ENCODE data around the gene DCLK1.

The DCLK1 gene

DNA sequence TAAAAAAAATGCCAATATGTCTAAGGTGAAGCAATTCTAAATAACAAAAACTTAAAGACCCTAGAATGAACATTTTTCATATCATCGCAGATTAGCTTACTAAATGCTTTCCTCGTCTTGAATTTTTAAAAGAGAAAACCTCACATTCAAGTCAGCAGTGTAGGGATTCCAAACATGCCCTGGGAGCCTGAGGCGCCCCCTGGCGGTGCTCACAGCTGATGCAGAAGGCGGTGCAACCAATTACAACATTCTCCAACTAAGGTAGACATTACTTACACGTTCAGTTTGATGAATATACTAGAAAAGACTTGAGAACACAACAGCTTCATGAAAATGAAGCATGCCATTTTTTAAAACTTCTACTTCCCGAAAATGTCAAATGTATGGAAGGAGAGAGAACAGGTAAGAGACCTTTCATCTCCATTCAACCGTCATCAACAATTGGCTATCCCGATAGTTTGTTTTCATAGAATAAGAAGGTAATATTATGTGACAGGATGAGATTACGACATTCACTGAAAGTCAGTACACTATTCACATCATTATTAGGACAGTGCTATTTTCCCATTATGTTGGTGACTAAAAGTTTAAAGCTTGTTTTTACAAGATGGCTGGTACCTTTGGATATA, 304.4 kb downstream of the DCLK1 start:
- DNase-seq (ENCODE audit: low read depth), result no peak

DNA sequence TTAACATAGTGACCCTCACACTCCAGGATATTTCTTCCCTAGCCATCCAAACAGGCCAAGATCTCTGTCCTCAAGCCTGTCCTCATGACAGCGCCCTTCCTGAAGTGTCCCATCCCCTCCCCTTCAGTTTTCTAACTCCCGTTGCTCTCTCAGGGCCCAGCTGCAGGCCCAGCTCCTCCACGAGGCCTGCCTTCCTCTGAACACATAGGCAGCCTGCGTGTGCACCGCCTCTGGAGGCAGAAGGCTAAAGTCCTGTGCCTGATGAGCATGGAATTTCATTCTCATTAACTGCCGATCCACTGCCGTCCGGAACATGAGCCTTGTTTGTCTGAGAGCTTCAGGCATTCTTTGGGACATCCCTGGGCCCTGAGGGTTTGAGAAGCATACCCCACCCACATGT, 306.4 kb downstream of the DCLK1 start:
- DNase-seq (ENCODE audit: low read depth), result no peak

DNA sequence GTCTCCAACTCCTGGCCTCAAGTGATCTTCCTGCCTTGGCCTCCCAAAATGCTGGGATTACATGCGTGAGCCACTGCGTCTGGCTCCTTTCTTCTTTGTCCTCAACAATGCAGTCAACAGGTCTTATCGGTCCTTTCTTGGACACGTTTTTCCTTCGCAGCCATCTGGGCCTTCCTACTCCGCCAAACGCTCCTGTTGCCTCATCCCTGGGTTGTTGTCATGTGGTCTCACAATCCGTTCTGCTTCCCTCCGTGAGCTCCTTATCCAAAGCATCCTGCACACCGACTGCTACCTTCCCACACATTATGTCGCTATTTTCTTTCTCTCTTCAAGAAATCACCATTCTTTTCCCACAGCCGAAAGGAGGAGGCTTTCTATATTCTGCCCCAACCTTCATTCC, 306.8 kb downstream of the DCLK1 start:
- DNase-seq (ENCODE audit: low read depth), result no peak

DNA sequence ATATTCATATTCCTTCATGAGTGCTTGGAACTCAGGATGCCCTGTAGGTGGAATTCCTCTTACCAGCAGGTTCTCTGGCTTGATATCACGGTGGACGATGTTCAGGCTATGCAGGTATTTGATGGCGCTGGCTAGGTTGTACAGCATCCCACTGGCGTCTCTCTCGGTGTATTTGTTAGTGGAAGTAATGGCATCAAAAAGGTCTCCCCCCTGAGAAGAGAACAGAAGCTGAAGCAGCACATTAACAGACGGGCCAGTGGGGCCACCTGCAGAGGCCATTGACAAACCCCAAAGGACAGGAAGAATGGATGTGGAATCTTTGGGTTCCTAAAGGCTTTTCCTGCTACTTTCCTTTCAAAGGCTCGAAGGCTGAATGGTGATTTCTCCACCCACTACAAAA, 308.5 kb downstream of the DCLK1 start:
- no peak for DNase-seq (ENCODE audit: low read depth)

DNA sequence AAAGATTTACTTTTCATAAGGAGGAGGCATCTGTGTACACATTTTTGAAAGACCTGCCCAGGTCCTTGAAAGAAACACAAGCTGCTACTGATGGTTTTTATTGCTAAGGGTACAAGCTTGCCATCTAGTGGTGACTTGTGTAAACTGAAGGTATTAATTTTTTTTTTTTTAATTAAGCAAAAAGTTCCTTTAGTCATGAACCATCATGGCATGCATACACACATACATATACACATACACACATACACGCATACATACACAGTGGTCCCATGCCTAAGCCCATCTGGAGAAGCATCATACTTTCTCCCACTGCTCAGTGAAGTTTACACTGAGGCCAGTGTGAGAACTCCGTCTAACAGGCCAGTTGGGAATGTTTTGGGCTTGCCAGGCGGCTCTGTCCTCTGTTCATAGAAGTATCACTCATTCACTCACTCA, 312.5 kb downstream of the DCLK1 start:
- no peak for DNase-seq (ENCODE audit: low read depth)

DNA sequence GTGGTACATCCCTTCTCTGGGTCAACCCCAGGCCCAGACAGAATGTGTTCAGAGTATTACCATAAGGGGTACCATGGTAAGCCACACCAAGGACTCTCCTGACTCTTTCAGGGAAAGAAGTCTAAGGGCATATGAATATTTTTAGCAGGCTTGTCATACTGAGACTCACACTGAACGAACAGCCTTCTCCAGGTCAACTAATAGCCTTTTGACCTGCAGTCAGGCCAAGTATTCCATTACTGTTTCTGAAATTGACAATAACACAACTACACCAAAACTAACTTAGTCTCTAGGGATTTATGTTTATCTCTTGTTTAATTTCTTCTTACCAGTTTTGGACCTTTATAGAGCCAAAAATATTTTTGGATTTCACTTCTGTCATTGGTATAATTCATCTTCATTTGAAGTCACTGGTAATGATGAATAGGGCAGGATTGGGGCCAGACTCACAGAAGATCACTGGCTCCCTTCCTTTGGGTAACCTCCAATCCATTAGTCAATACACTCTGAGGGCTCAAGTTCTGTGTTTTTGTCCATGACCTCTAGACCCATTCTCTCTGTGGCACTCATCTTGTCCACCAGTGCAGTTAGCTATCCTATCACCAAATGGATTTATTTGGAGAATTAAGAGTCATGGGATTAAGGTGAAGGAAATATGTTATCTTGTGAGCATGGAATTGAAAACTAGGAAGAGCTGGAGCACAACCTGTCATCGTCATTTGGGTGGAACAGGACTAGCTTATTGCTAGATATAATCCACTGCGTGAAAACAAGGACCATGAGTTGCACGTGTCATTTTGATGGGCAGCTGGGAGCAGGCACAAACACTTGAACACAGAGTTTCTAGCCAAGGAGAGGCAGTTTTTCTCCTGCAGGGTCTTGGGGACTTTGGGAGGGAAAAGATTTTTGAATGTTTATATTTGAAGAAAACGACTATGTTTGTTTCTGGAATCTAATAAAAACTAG, 313.3 kb downstream of the DCLK1 start:
- no peak for DNase-seq (ENCODE audit: low read depth)

DNA sequence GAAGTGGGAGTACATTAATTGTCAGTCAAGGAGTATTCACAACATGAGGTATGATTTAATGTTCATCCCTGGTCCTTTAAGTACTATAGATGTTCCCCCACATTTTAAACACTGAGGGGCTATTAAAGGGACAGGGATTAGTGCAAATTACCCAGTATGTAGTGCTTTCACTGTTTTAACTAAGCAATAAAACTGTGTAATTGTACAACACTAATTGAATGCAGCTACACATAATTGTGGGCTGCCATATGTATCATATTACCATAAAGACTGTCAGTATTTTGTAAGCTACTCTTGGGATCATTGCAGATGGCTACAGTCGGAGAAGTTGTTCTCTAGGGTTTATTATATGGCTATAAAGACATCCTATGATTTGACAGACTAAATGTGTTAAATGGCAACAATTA, 316.6 kb downstream of the DCLK1 start:
- DNase-seq (ENCODE audit: low read depth), result no peak

DNA sequence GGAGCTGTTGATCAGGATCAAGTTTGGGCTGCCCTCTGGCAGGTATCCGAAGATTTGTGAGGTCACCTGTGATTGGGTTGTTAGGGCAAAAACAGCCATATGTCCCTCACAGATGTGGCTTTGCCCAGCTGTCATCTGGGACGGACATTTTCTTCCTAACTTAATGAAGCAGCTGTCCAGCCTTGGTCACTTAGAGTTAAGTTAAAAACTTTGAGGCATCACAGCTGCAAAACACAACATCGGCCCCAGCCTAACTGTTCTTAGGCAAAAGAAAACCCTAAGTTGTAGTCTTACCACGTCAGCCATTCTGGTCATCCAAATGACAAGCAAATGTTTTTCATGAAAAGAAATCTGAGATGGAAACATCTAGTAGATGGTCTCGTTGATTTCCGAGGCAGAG, 318.4 kb downstream of the DCLK1 start:
- DNase-seq (ENCODE audit: low read depth), result no peak

DNA sequence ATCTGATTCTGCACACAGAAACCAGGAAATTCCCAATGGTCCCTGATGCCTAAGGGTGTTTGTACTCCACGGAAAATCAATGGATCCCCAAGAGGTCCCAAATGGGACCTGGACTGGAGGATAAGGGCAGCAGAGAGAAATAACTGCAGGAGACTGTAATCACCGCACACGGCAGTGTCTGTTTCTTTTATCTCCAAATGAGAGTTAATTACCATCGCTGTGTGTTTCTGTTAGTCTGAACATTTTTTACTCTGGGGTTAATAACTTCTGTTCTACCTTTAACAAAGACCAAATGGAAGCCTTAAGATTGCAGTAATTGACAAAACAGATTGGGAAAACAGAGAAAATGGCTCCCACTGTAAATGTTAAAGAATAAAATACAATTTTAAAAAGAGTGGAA, 320.9 kb downstream of the DCLK1 start:
- DNase-seq (ENCODE audit: low read depth), result no peak

DNA sequence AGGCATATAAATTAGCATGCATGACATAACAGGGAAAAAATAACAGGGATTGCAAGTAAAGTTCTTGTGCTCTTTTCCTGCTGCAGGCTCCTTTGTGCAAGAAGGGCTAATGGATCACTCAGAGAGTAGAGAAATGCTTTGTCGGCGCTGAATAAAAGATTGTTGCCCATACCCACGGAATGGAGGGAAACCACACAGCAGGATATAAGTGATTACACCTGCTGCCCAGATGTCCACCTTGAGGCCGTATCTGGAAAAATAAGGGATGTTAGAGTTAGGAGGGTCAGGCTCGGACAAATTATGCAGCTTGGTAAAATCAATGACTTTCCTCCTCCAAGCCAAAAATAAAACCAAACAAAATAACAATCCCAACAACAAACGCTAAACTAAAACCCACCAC, 322.3 kb downstream of the DCLK1 start:
- DNase-seq (ENCODE audit: low read depth), result no peak

DNA sequence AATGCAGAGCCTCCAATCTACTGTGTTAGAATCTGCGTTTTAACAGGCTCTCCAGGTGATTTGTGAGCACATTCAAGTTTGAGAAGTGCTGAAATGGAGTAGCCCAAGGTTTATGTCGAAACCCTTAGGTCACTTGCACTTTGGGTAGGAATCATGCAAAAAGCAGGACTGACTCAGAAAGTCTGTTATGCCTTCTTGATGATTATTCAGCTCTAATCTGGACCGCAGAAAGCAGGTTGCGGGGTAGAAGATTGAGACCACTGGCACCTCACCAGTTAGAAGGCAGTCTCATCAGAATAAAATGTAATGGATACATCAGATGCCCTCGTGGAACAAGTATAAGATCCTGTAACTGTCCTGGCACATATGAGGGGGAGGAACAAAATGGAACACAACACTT, 326.3 kb downstream of the DCLK1 start:
- no peak for DNase-seq (ENCODE audit: low read depth)

DNA sequence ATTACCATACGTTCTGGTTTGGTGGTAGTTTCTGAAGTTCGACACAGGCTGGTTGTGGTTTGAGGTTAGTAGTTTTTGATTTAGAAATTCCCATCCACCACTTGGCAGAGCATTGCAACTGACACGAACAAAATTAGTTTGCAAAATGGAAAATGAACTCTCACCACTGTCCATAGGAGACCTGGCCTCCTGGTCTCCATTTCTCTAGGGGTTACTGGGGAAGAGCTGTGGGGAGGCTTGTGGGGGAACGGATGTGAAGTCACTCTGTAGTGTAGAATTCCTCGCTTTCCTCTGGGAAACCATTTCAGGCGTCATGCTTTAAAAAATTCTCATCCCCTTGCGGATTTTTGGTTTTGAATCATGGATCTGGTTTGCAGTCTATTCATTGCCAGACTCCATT, 333.2 kb downstream of the DCLK1 start:
- no peak for DNase-seq (ENCODE audit: low read depth)

DNA sequence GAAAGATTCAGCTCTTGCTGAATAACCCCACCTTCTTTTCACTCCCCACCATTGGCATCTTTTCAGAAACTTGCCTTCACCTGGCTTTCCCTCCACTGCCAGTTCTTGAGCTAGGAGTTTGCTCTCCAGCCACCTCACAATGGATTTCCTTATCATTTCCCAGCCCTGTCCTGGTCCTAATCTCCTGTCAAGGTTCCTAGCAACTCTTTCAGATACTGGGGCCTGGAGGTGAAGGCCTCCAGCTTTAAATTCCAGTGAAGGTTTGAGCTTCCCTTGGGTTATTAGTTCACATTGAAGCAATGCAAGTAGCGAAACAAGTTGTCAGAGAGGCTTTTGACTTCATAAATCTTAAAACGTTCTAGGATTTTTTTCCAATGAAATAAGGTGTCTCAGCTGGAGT, 333.9 kb downstream of the DCLK1 start:
- no peak for DNase-seq (ENCODE audit: low read depth)

DNA sequence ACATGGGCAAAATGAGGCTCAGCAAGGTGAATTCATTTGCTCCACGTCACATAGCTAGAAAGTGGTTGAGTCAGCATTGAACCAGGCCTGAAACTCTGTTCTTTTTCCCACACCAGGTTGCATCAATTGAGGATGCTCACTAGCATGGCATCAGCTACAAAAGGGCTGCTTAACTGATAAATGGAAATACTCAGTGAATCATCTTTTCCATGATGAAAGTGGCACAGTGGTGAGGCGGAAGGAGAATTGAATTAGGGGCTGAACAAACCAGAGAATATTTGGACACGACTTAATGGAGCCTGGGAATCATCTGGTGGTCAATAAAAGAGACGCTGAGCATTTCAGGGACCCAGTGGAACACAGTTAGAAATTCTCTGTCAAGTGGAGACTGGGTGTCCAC, 334.6 kb downstream of the DCLK1 start:
- DNase-seq (ENCODE audit: low read depth), result no peak

DNA sequence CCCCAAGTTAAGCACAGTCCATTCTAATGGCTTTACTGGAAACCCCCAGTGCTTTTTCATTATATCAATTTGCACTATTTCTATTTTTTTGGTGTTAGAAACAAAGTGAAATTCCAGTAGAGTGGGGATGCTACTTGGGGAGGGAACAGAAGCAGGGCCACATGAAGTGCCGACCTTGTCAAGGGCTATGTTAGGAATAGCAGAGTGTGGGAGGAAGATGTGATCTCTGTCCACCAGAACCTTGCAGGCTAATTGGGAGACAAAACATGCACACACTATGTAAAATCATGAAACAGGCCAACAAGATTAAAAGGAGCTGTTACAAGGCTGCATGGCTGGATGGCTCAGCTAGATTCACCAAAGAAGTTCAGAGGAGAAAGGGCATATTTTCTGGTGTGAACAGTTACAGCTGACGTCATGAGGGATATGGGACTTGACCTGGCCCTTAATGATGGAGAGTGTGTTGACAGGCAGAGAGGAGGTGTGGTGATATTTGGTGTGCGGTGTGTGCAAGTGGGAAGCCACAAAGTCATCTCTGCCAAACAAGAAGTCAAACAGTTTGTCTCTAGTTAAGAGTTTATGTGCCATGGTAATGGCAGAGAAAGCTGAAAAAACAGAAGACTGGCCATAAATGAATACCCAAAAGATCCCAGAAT, 336.3 kb downstream of the DCLK1 start:
- DNase-seq (ENCODE audit: low read depth), result no peak

DNA sequence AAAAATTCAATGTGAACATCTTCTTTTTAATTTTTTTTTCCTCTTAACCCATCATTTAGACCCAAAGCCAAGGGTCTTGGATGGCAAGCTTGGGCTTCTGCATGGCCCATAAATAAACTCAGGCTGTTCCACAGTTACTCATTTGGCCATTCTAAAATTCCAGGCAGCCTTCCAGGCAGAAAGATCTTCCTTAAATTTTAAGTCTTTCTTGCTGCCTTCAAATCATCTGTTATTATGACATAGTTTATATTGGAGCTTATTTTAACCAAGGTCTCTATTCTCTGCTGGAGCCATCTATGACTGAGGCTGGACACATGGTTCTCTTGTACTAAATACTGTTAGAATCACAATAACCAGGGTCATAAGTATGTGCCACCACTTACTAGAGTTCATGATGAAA, 337.4 kb downstream of the DCLK1 start:
- DNase-seq (ENCODE audit: low read depth), result no peak

DNA sequence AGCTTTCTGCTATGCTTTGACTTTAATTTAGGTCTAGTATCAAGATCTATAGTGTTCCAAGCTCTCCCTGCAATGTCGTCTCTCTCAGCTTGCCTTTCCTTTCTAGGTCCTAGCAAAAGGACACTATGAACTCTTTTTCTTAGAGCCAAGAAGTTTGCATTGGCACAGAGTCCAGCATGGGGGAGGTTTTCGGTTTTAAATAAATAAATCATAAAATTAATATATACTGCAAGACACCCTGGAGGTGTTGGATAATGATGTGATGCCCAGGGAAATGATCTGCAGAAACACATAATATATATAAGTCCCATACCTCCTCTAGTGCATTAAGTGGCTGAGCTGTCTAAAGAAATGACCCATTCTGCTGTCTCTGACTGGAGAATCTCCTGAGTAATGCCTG, 338.3 kb downstream of the DCLK1 start:
- no peak for DNase-seq (ENCODE audit: low read depth)

DNA sequence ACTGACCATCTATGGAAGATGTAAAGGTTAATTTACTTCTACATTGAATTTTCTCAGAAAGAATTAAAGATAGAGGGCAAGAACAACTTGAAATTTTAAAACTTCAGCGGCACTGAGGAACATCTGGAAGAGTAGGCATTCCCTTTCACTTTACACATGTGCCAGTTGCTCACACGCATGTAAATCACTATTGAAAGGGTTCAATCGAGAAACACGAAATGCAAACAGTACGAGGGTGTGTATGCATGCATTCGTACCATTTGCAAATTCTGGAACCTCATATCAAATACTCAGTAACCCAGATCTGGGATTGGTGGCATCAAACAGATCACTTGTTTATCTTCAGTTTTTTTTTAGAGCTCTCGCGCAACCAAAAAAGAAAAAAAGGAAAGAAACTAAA, 339.2 kb downstream of the DCLK1 start:
- no peak for DNase-seq (ENCODE audit: low read depth)

DNA sequence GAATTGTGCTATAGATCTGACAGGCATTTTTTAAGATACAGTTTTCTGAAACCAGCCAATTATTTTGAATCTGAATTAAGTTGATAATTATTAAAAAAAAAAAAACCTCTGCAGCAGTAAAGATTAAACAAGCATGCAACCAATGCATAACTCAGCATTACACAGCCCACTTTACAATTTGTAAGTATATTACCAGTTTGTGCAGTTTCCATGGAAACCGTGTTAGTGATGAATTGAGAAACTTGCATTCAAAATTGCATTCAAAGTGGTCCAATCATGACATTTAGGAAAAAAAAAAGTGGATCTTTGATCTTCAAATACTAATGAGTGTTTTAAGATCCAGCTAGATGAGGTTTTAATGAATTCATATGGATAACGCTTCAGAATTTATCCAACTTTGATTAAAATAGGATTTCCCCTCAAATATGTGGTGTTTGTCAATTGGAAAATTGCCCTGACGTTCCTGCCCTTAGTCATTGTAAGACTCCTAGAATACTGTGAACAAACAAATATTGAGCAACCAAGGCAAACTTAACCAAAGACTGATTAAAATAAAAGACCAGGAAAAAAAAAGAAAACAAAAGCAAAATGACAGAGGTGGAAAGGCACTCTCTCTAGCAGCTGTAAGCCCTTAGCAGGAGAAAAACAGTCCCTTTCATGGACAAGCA, 339.9 kb downstream of the DCLK1 start:
- DNase-seq (ENCODE audit: low read depth), result no peak

DNA sequence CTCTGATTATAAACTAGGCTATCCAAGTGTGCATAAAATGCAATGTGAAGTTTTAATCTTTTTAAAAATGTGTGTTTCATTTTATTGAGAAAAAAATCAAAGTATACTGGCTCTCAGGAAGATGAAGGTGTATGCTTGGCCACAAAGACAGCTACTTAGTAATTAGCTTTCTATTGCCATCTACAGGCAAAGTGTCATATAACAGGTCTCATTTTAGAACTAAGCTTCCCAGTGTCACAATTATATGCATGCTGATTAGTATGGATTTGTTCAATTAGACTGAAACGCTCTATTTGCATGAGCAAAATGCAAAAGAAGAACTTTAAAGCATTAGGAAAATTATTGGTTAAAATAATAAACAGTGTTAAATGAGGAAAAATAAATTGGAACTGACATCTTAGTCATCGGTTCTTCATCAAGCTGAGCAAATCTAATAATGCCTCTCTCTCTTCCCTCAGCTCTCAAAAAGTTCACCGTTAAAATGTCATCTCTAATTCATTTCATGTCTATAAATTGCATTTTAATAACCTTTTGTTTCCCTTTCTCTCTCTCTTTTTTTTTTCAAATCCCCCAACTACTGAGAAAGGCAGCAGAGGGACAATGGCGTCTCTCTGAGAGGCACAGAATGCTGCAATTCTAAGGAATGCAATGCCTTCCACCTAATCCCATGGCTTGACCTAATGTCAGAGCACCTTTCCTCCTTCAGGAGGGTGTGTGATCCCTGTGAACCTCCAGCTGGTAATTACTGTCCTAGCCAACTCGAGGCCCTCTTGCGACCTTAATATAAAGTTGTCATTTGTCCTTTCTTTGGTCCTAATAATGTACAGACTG, 341.6 kb downstream of the DCLK1 start:
- no peak for DNase-seq (ENCODE audit: low read depth)

DNA sequence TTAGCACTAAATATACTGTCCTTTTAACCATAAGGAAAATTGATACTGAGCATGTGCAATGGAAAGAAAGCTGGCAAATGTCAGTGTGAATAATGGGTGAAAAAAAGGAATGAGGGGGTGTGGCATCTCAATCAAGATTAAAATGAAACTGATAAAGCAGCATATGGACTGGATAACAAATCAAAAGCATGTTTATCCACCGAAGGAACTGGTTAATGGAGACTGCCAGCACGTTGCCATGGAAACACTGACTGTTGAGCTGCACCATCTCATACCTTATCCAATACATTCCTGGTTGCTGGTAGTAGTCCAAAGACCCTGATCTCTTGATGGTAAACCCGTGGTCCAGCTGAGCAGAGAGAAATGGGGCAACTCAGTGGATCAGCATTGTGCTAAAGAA, 343.2 kb downstream of the DCLK1 start:
- DNase-seq (ENCODE audit: low read depth), result no peak
